ENCODE data around the gene TDRD12. TPM values are rescaled to one million over a fixed set of nuclear protein-coding genes. Genes with fewer than 3 reads are reported as not detected.
"Not testable (repeated sequence)": the region's sequence is repeated elsewhere in the genome, so short reads cannot be mapped to it uniquely, and the experiment has no call there.

The TDRD12 gene
- total and polyA plus RNA-seq, 4 donors, result 0.40 to 0.93 (median 0.67) TPM

DNA sequence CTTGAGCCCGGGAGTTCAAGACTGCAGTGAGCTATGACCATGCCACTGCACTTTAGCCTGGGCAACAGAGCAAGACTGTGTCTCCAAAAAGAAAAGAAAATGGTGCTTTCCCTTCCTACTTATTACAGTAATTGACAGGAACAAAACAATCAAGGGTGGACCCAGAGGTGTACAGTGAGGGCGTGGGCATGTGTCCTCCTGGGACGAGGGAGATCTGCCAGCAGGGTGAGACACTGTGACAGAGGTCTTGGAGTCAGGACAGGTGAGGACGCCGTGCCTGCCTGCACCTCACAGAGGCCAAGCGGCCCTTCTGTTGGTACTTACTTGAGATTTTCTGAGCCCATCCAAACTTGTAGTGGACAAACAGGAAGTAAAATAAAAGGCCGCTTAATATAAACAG lies 113.3 kb downstream of the TDRD12 start:
- H3K27me3 ChIP-seq (ENCODE audit: control insufficient read depth, insufficient read depth, low read length), result not testable (repeated sequence)

DNA sequence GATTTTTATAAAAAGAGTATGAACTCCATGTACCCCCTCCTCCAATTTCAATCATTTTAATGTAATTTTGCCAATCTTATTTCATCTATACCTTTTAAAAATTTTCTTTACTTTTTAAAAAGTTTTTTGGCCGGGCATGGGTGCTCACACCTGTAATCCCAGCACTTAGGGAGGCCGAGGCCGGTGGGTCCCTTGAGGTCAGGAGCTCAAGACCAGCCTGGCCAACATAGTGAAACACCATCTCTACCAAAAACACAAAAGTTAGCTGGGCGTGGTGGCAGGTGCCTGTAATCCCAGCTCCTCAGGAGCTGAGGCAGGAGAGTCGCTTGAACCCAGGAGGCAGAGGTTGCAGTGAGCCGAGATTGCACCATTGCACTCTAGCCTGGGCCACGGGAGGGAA lies 113.8 kb downstream of the TDRD12 start:
- H3K4me1 ChIP-seq (ENCODE audit: control insufficient read depth, insufficient read depth, low read length); DNase-seq (ENCODE audit: low read depth in 4 of 6, low spot score in 6 of 6): not testable (repeated sequence)
- 90% methylated on average over 2 of the region's 7 CpGs for WGBS (ENCODE audit: insufficient coverage)

More for the DNA sequence above, 113.3 kb downstream of the TDRD12 start:
- H3K4me3 ChIP-seq (ENCODE audit: low read depth, low read length); H3K4me1 ChIP-seq (ENCODE audit: control insufficient read depth, insufficient read depth, low read length); H3K36me3 ChIP-seq (ENCODE audit: control insufficient read depth, insufficient read depth, low read length); H3K9me3 ChIP-seq (ENCODE audit: control insufficient read depth, insufficient read depth, low read length); DNase-seq (ENCODE audit: low read depth in 4 of 6, low spot score in 6 of 6); H3K27ac ChIP-seq (ENCODE audit: low read depth, low read length): not testable (repeated sequence)
- WGBS (ENCODE audit: insufficient coverage), result 95% methylated on average over 3 of the region's 7 CpGs

DNA sequence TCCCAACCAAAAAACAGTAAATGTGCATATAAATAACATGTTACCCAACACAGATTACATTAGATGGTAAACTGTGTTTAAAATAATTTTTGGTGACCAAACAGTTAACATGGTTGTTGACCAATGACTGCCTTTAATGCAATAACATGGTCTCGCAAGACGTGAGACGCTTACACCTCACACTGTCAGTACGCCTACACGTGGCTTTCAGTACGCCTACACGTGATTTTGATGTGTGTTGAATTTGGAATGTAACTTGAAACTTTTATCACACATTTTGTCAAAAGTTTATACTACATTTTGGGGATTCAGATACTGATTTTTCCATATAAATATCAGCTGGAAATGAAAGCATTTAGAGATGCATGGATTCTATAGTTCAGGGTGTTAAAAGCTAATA lies 118.0 kb downstream of the TDRD12 start:
- no peak overlapping the region for H3K27ac ChIP-seq (ENCODE audit: low read depth, low read length)
- H3K27me3 ChIP-seq (ENCODE audit: control insufficient read depth, insufficient read depth, low read length), result no peaks in the 10 kb centered on the region
- DNase-seq (ENCODE audit: low read depth in 4 of 6, low spot score in 6 of 6), result no peak
- no peaks in the 10 kb centered on the region for H3K36me3 ChIP-seq (ENCODE audit: control insufficient read depth, insufficient read depth, low read length)
- H3K4me1 ChIP-seq (ENCODE audit: control insufficient read depth, insufficient read depth, low read length), result no peaks in the 10 kb centered on the region
- WGBS (ENCODE audit: insufficient coverage), result no CpG with 5 or more reads among the region's 7 CpGs
- H3K9me3 ChIP-seq (ENCODE audit: control insufficient read depth, insufficient read depth, low read length), result no peaks in the 10 kb centered on the region
- H3K4me3 ChIP-seq (ENCODE audit: low read depth, low read length), result no peak overlapping the region

More for the DNA sequence above, 113.8 kb downstream of the TDRD12 start:
- H3K27ac ChIP-seq (ENCODE audit: low read depth, low read length); H3K4me3 ChIP-seq (ENCODE audit: low read depth, low read length); H3K36me3 ChIP-seq (ENCODE audit: control insufficient read depth, insufficient read depth, low read length); H3K9me3 ChIP-seq (ENCODE audit: control insufficient read depth, insufficient read depth, low read length); H3K27me3 ChIP-seq (ENCODE audit: control insufficient read depth, insufficient read depth, low read length): not testable (repeated sequence)

DNA sequence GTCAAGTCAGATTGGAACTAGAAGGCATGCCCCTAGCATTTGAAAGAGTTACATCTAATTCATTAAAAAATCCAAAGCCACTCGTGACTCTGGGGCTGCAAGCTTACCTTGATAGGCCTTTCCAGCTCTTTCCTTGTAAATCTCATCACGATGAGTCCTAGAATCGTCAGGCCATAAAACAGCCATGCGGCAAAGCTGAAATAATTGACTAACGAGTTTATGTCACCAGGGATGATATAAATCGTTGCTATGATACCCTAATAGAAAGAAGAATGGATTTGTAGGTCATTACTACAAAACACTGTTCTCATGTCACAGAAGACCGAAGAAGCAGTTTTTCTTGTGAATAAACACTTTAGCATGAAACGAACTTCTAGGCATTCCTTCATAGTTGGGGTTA lies 122.5 kb downstream of the TDRD12 start:
- H3K9me3 ChIP-seq (ENCODE audit: control insufficient read depth, insufficient read depth, low read length), result no peaks in the 10 kb centered on the region
- 57% methylated on average over 3 of the region's 8 CpGs for WGBS (ENCODE audit: insufficient coverage)
- no peaks in the 10 kb centered on the region for H3K27me3 ChIP-seq (ENCODE audit: control insufficient read depth, insufficient read depth, low read length)
- no peaks in the 10 kb centered on the region for H3K4me1 ChIP-seq (ENCODE audit: control insufficient read depth, insufficient read depth, low read length)
- no peak overlapping the region for H3K4me3 ChIP-seq (ENCODE audit: low read depth, low read length)
- peak in 1 of 6 donors; percentile 69 for DNase-seq (ENCODE audit: low read depth in 4 of 6, low spot score in 6 of 6)
- H3K36me3 ChIP-seq (ENCODE audit: control insufficient read depth, insufficient read depth, low read length), result no peaks in the 10 kb centered on the region
- no peak overlapping the region for H3K27ac ChIP-seq (ENCODE audit: low read depth, low read length)

DNA sequence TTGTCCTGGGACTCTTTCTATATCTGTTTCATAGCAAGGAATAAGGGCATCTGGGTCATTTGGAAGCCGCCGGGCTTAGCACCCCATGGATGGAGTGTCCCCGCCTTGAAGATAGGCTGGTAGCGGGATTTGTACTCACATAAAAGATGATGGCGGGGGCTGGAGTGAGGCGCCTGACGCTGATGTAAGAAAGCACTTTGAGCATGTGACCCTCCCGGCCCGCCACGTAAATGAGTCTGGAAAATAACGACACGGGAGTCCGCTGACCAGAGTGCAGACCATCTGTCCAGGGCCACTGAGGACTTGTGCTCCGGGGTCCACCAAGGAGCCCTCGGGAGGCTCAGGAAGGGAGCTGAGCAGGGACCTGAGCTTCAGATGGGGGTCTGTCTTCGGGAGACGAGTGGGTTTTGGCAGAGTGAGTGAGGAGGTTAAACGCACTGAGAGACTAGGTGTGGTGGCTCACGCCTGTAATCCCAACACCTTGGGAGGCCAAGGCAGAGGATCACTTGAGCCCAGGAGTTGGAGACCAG lies 124.2 kb downstream of the TDRD12 start:
- WGBS (ENCODE audit: insufficient coverage), result 97% methylated on average over 18 of the region's 19 CpGs
- no peak for DNase-seq (ENCODE audit: low read depth in 4 of 6, low spot score in 6 of 6)
- Histone ChIP-seq H3K4me1 (ENCODE audit: control insufficient read depth, insufficient read depth, low read length) (no peaks in the 10 kb centered on the region), H3K27me3 (ENCODE audit: control insufficient read depth, insufficient read depth, low read length) (no peaks in the 10 kb centered on the region), H3K36me3 (ENCODE audit: control insufficient read depth, insufficient read depth, low read length) (no peaks in the 10 kb centered on the region), H3K9me3 (ENCODE audit: control insufficient read depth, insufficient read depth, low read length) (no peaks in the 10 kb centered on the region), H3K27ac (ENCODE audit: low read depth, low read length) (no peak overlapping the region), H3K4me3 (ENCODE audit: low read depth, low read length) (no peak overlapping the region)

DNA sequence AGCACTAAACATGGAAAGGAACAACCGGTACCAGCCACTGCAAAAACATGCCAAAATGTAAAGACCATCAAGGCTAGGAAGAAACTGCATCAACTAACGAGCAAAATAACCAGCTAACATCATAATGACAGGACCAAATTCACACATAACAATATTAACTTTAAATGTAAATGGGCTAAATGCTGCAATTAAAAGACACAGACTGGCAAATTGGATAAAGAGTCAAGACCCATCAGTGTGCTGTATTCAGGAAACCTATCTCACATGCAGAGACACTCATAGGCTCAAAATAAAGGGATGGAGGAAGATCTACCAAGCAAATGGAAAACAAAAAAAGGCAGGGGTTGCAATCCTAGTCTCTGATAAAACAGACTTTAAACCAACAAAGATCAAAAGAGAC lies 128.5 kb downstream of the TDRD12 start:
- WGBS (ENCODE audit: insufficient coverage), result no CpG with 5 or more reads among the region's 2 CpGs
- H3K27ac ChIP-seq (ENCODE audit: low read depth, low read length); DNase-seq (ENCODE audit: low read depth in 4 of 6, low spot score in 6 of 6); H3K36me3 ChIP-seq (ENCODE audit: control insufficient read depth, insufficient read depth, low read length); H3K4me1 ChIP-seq (ENCODE audit: control insufficient read depth, insufficient read depth, low read length); H3K4me3 ChIP-seq (ENCODE audit: low read depth, low read length); H3K9me3 ChIP-seq (ENCODE audit: control insufficient read depth, insufficient read depth, low read length); H3K27me3 ChIP-seq (ENCODE audit: control insufficient read depth, insufficient read depth, low read length): not testable (repeated sequence)

DNA sequence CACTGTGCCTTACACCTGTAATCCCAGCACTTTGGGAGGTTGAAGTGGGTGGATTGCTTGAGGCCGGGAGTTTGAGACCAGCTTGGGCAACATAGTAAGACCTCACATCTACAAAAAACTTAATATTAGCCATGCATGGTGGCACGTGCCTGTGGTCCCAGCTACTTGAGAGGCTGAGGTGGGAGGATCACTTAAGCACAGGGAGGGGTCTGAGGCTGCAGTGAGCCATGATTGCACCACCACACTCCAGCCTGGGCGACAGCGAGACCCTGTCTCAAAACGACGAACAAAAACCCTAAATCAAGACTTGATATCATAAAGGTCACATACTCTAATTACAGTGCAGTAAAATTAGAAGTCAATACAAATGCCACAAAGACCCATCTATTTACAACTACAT lies 132.6 kb downstream of the TDRD12 start:
- Histone ChIP-seq H3K36me3 (ENCODE audit: control insufficient read depth, insufficient read depth, low read length) (peaks cover 2% of the 10 kb centered on the region), H3K9me3 (ENCODE audit: control insufficient read depth, insufficient read depth, low read length) (no peaks in the 10 kb centered on the region), H3K27me3 (ENCODE audit: control insufficient read depth, insufficient read depth, low read length) (no peaks in the 10 kb centered on the region), H3K4me1 (ENCODE audit: control insufficient read depth, insufficient read depth, low read length) (no peaks in the 10 kb centered on the region), H3K4me3 (ENCODE audit: low read depth, low read length) (no peak overlapping the region), H3K27ac (ENCODE audit: low read depth, low read length) (no peak overlapping the region)
- no CpG with 5 or more reads among the region's 6 CpGs for WGBS (ENCODE audit: insufficient coverage)
- no peak for DNase-seq (ENCODE audit: low read depth in 4 of 6, low spot score in 6 of 6)

DNA sequence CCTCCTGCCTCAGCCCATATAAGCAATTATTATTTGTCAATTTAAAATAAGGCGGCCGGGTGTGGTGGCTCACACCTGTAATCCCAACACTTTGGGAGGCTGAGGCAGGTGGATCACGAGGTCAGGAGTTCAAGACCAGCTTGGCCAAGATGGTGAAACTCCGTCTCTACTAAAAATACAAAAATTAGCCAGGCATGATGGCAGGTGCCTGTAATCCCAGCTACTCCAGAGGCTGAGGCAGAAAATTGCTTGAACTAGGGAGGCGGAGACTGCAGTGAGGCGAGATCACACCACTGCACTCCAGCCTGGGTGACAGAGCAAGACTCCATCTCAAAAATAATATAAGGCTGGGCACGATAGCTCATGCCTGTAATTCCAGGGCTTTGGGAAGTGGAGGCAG lies 137.3 kb downstream of the TDRD12 start:
- not testable (repeated sequence) for H3K4me1 ChIP-seq (ENCODE audit: control insufficient read depth, insufficient read depth, low read length); H3K4me3 ChIP-seq (ENCODE audit: low read depth, low read length); H3K27me3 ChIP-seq (ENCODE audit: control insufficient read depth, insufficient read depth, low read length); DNase-seq (ENCODE audit: low read depth in 4 of 6, low spot score in 6 of 6); H3K27ac ChIP-seq (ENCODE audit: low read depth, low read length); H3K9me3 ChIP-seq (ENCODE audit: control insufficient read depth, insufficient read depth, low read length)
- peaks cover 14% of the 10 kb centered on the region for H3K36me3 ChIP-seq (ENCODE audit: control insufficient read depth, insufficient read depth, low read length)
- WGBS (ENCODE audit: insufficient coverage), result 100% methylated on average over 4 of the region's 7 CpGs

DNA sequence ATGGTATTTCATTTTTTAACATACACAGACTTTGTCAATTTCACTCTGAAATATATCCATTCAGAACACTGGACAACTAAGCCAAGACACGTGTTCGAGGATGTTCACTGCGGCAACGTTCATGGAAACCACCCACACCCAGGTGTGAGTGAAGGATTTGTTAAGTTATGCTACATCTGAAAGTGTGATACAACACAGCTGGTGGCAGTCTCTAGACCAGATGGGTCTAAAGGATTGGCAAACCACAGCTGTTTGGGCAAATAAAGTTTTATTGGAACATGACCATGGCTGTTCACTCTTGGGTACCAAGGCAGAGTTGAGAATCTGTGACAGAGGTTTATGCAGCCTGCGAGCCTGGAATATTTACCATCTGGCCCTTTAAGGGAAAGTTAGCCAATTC lies 138.0 kb downstream of the TDRD12 start:
- no CpG with 5 or more reads among the region's 5 CpGs for WGBS (ENCODE audit: insufficient coverage)

DNA sequence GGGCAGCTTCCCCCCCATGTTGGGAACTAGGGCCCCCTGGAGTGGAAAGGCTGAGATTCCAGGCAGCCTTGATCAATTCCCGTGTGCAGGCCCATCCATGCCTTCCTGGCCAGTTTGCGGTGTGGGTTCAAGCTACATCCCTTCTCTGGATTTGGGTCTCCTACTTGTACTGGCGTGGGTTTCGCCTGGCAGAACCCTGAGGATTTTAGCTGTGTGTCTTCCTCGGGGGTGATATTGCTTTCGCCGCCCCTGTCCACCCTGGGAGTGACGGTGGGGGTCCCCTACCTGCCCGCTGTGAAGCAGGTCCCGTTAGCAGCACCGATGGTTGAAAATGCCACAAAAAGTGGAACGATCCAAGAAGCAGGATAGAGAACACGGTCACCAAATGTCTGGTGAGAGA lies 138.6 kb downstream of the TDRD12 start:
- WGBS (ENCODE audit: insufficient coverage), result 88% methylated on average over 13 of the region's 13 CpGs
- H3K36me3 ChIP-seq (ENCODE audit: control insufficient read depth, insufficient read depth, low read length), result peaks cover 17% of the 10 kb centered on the region
- H3K4me3 ChIP-seq (ENCODE audit: low read depth, low read length), result no peak overlapping the region
- no peaks in the 10 kb centered on the region for H3K4me1 ChIP-seq (ENCODE audit: control insufficient read depth, insufficient read depth, low read length)
- no peaks in the 10 kb centered on the region for H3K9me3 ChIP-seq (ENCODE audit: control insufficient read depth, insufficient read depth, low read length)
- H3K27ac ChIP-seq (ENCODE audit: low read depth, low read length), result no peak overlapping the region
- no peaks in the 10 kb centered on the region for H3K27me3 ChIP-seq (ENCODE audit: control insufficient read depth, insufficient read depth, low read length)
- DNase-seq (ENCODE audit: low read depth in 4 of 6, low spot score in 6 of 6), result no peak

More for the DNA sequence above, 138.0 kb downstream of the TDRD12 start:
- no peaks in the 10 kb centered on the region for H3K9me3 ChIP-seq (ENCODE audit: control insufficient read depth, insufficient read depth, low read length)
- H3K4me1 ChIP-seq (ENCODE audit: control insufficient read depth, insufficient read depth, low read length), result no peaks in the 10 kb centered on the region
- peaks cover 17% of the 10 kb centered on the region for H3K36me3 ChIP-seq (ENCODE audit: control insufficient read depth, insufficient read depth, low read length)
- H3K27ac ChIP-seq (ENCODE audit: low read depth, low read length), result no peak overlapping the region
- no peak overlapping the region for H3K4me3 ChIP-seq (ENCODE audit: low read depth, low read length)
- no peaks in the 10 kb centered on the region for H3K27me3 ChIP-seq (ENCODE audit: control insufficient read depth, insufficient read depth, low read length)
- DNase-seq (ENCODE audit: low read depth in 4 of 6, low spot score in 6 of 6), result no peak

Data from spinal cord (tissue), 10 donors.